ENCODE data around the gene ADARB2.

DNA sequence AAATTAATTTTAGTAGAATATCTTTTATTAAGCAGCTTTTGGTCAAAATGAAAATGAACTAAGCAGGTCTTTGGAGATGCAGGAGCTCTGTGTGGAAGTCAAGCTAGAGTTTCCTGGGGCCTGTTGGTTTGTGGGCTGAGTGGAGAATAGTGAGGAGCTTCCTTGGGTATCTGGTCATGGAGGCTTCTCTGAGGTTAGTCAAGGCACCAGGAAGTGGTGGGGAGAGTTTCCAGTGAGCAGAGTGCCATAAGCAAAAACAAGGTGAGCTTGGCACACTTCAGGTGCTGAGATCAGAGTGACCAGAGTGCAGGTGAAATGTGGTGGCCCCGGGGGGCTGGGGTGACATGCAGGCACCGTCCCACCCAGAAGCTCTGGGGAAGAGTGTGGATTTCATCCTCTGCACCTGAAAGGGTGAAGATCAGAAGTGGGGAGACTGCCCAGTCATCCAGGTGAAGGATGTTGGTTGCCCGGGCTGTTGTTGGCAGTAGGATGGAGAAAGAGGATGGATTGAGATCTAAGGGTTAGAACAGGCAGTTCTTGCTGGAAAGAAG is 603.8 kb downstream of the ADARB2 start:
- TF ChIP-seq CTCF (conservative IDR thresholded peaks at IDR 0.05; ENCODE audit: low read depth in 2 of 2) (no peak), POLR2AphosphoS5 (IDR thresholded peaks at IDR 0.05; ENCODE audit: low read depth) (no peak), REST (IDR thresholded peaks at IDR 0.05; ENCODE audit: unreplicated experiment) (no peak), EZH2phosphoT487 (IDR thresholded peaks at IDR 0.05; ENCODE audit: unreplicated experiment) (no peak), EZH2 (IDR thresholded peaks at IDR 0.05; ENCODE audit: low read depth, unreplicated experiment) (no peak)
- TF ChIP-seq, protein P1, sequence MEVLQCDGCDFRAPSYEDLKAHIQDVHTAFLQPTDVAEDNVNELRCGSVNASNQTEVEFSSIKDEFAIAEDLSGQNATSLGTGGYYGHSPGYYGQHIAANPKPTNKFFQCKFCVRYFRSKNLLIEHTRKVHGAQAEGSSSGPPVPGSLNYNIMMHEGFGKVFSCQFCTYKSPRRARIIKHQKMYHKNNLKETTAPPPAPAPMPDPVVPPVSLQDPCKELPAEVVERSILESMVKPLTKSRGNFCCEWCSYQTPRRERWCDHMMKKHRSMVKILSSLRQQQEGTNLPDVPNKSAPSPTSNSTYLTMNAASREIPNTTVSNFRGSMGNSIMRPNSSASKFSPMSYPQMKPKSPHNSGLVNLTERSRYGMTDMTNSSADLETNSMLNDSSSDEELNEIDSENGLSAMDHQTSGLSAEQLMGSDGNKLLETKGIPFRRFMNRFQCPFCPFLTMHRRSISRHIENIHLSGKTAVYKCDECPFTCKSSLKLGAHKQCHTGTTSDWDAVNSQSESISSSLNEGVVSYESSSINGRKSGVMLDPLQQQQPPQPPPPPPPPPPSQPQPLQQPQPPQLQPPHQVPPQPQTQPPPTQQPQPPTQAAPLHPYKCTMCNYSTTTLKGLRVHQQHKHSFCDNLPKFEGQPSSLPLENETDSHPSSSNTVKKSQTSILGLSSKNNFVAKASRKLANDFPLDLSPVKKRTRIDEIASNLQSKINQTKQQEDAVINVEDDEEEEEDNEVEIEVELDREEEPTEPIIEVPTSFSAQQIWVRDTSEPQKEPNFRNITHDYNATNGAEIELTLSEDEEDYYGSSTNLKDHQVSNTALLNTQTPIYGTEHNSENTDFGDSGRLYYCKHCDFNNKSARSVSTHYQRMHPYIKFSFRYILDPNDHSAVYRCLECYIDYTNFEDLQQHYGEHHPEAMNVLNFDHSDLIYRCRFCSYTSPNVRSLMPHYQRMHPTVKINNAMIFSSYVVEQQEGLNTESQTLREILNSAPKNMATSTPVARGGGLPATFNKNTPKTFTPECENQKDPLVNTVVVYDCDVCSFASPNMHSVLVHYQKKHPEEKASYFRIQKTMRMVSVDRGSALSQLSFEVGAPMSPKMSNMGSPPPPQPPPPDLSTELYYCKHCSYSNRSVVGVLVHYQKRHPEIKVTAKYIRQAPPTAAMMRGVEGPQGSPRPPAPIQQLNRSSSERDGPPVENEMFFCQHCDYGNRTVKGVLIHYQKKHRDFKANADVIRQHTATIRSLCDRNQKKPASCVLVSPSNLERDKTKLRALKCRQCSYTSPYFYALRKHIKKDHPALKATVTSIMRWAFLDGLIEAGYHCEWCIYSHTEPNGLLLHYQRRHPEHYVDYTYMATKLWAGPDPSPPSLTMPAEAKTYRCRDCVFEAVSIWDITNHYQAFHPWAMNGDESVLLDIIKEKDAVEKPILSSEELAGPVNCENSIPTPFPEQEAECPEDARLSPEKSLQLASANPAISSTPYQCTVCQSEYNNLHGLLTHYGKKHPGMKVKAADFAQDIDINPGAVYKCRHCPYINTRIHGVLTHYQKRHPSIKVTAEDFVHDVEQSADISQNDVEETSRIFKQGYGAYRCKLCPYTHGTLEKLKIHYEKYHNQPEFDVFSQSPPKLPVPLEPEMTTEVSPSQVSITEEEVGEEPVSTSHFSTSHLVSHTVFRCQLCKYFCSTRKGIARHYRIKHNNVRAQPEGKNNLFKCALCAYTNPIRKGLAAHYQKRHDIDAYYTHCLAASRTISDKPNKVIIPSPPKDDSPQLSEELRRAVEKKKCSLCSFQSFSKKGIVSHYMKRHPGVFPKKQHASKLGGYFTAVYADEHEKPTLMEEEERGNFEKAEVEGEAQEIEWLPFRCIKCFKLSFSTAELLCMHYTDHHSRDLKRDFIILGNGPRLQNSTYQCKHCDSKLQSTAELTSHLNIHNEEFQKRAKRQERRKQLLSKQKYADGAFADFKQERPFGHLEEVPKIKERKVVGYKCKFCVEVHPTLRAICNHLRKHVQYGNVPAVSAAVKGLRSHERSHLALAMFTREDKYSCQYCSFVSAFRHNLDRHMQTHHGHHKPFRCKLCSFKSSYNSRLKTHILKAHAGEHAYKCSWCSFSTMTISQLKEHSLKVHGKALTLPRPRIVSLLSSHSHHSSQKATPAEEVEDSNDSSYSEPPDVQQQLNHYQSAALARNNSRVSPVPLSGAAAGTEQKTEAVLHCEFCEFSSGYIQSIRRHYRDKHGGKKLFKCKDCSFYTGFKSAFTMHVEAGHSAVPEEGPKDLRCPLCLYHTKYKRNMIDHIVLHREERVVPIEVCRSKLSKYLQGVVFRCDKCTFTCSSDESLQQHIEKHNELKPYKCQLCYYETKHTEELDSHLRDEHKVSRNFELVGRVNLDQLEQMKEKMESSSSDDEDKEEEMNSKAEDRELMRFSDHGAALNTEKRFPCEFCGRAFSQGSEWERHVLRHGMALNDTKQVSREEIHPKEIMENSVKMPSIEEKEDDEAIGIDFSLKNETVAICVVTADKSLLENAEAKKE (CRISPR knock-in tag; IDR thresholded peaks at IDR 0.05), result no peak
